Heart left ventricle (tissue), 13 donors: ENCODE results near the gene TECPR2.

Source experiments
- CTCF ChIP-seq, 12 donors: fragments of 200-600 bp; sonication (generic) in 4 of 12; IDR thresholded peaks; one replicate each; pipeline versions ENCODE4 v1.5.0 to v1.8.0; 2018 to 2022; ENCODE audit warnings: antibody characterized with exemption in 12 of 12, mild to moderate bottlenecking in 5 of 12
- POLR2A ChIP-seq, 2 donors: fragments of 450-650 bp; IDR thresholded peaks; one replicate each; pipeline ENCODE4 v1.6.1; 2017; ENCODE audit warnings: antibody characterized with exemption in 2 of 2, mild to moderate bottlenecking in 2 of 2, moderate library complexity in 2 of 2
- donor health status: ischemic (EF 13 %, LVEDD 7.1; RV severe dilation, severe dysfunction).
- donor health status: DM: no; HTN: yes; CAD: no.
- donor health status: DM: no; HTN: no; CAD: no.
- donor health status: ischemic (EF 25% LVEDD 6.9; RV normal size, moderate dysfunction).
- donor health status: ischemic (EF 25% LVEDD 5.7; RV mildly dilated, moderate dysfunction).
- donor health status: ischemic (EF 35%, LVEDD 5.7; RV mildly dilated, moderate dysfunction).
- donor health status: nonischemic (EF 11% LVEDD 7.7; RV severe dilation, severe dysfunction).
- donor health status: DM: yes; HTN: yes; CAD: no.
- donor health status: PGD.
- donor health status: ischemic (EF 29% LVEDD 5.4; RV normal size, mild dysfunction).
- donor health status: nonischemic (EF 23%, LVEDD 6.1; RV moderate dilation, normal function).

GRCh38 chr14:102319351-102320032, 43.2 kb upstream of the TECPR2 start, which contains the start of gene ZNF839:
- TF ChIP-seq POLR2A (IDR thresholded peaks at IDR 0.05) (peak in 1 of 2 donors; percentile 47), CTCF (IDR thresholded peaks at IDR 0.05) (no peak)
